Activated naive CD4-positive, alpha-beta T cell treated with anti-CD3 and anti-CD28 coated beads, Interleukin-2, amount 50 U/mL, for 24 hours (primary cell): Measurements from ENCODE around the gene IFT74.

Experiments
- H3K27ac Mint-ChIP-seq: one replicate; pipeline ENCODE4 v1.8.0; 2021; ENCODE audit warnings: mild to moderate bottlenecking, mixed read lengths
- H3K27me3 Mint-ChIP-seq: one replicate; pipeline ENCODE4 v1.8.0; 2021; ENCODE audit warnings: mixed read lengths
- H3K36me3 Mint-ChIP-seq: one replicate; pipeline ENCODE4 v1.8.0; 2021; ENCODE audit warnings: mixed read lengths
- H3K4me1 Mint-ChIP-seq: one replicate; pipeline ENCODE4 v1.8.0; 2021; ENCODE audit warnings: mixed read lengths
- H3K4me3 Mint-ChIP-seq: one replicate; pipeline ENCODE4 v1.8.0; 2021; ENCODE audit warnings: mild to moderate bottlenecking, mixed read lengths
- H3K9me3 Mint-ChIP-seq: one replicate; pipeline ENCODE4 v1.8.0; 2021; ENCODE audit warnings: mixed read lengths

Gene IFT74

DNA sequence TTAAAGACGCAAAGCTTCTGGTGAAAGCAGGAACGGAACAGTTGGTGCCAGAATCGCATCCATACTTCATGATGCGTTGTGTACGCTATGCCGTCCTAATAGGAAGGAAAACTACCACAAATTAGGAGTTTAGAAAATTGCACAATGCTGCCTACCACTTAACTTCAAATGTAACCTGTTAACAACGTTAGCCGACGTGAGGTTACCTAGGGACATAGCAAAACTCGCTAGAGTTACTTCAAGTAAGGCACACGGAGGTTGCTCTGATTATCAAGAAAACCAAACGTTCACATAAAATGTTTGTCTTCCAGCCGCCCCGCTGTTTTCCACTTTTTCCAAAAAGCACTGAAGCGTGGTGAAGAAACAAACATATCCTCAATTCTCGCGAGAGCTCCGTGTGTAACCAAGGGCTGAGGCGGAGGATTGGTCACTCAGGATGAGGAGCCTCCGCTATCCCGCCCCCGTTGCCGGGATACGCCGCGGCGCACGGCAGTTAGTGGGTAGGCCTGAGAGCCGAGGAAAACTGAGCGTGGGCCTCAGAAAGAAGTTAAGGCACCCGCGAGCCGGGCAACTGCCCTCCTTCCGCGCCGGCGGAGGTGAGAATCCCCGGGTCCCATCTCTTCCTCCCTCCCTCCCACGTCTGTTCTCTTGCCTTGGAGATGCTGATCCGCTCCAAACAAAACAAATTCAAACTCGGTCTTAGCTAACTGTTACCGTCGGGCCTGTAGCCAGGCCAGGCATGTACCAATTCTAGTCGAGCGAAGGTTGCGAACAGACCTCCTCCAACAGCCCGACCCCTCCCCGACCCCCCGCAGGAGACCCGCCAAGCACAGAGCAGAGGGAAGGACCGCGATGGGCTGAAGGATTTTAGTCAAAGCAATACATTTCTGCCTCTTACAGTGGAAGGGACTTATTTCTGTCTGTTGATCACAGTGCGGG lies at the start of gene IFT74:
TSS of gene IFT74 (plus strand) at position 492 of the 939 bp plus-strand sequence. CDS start 5,556 bp downstream, outside the sequence.
- Mint-ChIP-seq H3K27ac (peak within 1 kb of the TSS; percentile 93), H3K4me3 (peak within 1 kb of the TSS; percentile 95), H3K4me1 (peaks cover 44% of the 10 kb centered on the region), H3K36me3 (no peaks in the 10 kb centered on the region), H3K9me3 (no peaks in the 10 kb centered on the region), H3K27me3 (no peaks in the 10 kb centered on the region)

DNA sequence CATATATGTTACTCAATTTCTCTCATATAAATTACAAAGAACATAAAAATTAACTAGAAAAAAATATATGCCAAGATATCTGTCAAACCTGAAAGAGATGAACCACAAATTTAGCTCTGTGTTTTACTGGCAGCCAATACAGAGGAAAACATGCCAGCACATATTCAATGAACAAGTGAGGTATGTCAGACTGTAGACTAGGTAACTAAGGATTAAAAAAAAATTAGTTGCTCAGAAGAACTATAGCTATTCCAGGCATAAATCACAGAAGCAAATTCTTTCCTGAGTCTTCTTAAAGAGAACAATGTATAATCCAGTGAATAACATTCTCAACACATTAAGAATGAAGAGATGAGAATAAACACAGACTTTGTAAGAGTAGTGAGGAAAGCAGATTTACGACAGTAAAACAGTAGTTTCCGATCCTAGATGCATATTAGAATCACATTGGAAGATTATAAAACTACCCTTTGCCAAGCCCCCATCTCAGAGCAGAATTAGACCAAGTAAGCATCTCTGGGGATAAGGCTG lies 43.0 kb upstream of the IFT74 start:
- H3K27ac Mint-ChIP-seq: no peak overlapping the region
- no peak overlapping the region for H3K4me3 Mint-ChIP-seq
- peaks cover 20% of the 10 kb centered on the region for H3K36me3 Mint-ChIP-seq

DNA sequence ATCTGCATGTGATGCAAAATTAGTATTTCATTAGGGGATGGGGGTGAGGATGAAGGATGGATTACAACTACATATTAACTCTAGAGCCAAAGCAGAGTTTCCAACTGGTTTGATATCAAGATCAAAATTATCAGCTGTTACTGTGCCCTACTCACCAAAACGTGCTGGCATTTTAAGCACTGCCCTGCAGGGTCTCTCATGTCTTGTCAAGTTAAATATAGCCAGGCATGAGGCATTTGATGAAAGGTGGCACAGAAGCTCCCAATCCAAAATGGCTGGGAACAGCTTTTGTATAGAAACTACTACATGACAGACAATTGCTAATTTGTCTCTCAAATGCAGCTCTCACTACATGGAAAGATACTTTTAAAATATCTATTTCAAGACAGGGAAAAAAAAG lies 36.5 kb upstream of the IFT74 start:
- no peaks in the 10 kb centered on the region for H3K9me3 Mint-ChIP-seq
- H3K36me3 Mint-ChIP-seq: peaks cover 40% of the 10 kb centered on the region
- H3K4me3 Mint-ChIP-seq: no peak overlapping the region
- H3K4me1 Mint-ChIP-seq: no peaks in the 10 kb centered on the region
- H3K27ac Mint-ChIP-seq: no peak overlapping the region
- H3K27me3 Mint-ChIP-seq: no peaks in the 10 kb centered on the region

More for the DNA sequence above, 43.0 kb upstream of the IFT74 start:
- Mint-ChIP-seq H3K9me3 (no peaks in the 10 kb centered on the region), H3K27me3 (no peaks in the 10 kb centered on the region), H3K4me1 (no peaks in the 10 kb centered on the region)

DNA sequence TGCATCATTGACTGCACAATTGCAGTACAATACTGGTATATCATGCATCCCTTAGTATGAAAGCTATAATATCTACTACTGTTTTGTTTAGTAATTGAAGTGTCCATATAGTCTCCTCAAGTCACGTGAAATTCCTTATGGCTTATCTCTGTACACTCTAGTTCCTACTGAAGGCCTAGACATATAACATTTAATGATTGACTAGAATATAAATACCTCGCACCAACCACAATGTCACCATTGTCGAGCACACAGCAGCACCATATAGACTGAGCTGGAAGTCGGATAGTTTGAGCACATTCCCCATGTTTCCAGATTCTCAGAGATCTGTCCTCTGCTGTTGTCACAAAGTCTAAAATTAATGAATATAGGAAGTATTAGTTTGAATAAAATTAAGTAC lies 30.6 kb upstream of the IFT74 start:
- peaks cover 30% of the 10 kb centered on the region for H3K36me3 Mint-ChIP-seq
- H3K27ac Mint-ChIP-seq: no peak overlapping the region
- peaks cover 4% of the 10 kb centered on the region for H3K4me1 Mint-ChIP-seq
- no peaks in the 10 kb centered on the region for H3K9me3 Mint-ChIP-seq
- no peak overlapping the region for H3K4me3 Mint-ChIP-seq
- no peaks in the 10 kb centered on the region for H3K27me3 Mint-ChIP-seq

DNA sequence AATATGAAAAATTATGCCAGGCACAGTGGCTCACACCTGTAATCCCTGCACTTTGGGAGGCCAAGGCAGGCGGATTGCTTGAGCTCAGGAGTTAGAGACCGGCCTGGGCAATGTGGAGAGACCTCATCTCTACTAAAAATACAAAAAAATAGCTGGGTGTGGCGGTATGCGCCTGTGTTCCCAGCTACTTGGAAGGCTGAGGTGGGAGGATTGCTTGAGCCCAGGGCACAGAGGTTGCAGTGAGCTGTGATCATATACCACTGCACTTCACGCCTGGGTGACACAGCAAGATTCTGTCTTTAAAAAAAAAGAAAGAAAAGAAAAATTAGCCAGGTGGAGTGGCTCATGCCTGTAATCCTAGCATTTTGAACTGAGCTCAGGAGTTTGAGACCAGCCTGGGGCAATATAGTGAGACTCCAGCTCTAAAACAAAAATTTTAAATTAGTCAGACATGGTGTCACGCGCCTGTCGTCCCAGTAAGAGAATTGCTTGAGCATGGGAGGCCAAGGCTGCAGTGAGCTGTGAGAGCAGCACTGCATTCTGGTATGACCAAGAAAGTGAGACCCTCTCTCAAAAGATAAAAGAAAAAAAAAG lies 27.2 kb upstream of the IFT74 start:
- Mint-ChIP-seq H3K36me3 (peaks cover 24% of the 10 kb centered on the region), H3K9me3 (no peaks in the 10 kb centered on the region), H3K4me3 (no peak overlapping the region), H3K27me3 (no peaks in the 10 kb centered on the region), H3K27ac (no peak overlapping the region), H3K4me1 (peaks cover 4% of the 10 kb centered on the region)

DNA sequence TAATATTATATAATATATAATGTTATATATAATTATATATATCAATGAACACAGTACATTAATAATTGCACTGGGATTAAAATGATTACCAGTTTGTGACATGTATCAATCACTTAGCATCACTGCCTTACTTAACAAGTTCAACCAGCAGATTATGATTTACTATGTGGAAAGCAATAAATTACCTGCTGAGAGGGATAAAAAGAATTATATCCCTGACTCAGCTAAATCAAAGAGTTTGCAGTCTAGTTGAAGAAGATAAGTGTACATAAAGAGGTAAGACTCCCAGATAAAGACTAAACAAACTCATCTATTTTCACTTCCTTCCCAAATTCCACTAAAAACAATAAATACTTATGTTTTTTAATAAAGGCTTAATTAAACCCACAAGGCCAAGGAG lies 20.4 kb upstream of the IFT74 start:
- Mint-ChIP-seq H3K4me3 (no peak overlapping the region), H3K27me3 (no peaks in the 10 kb centered on the region), H3K4me1 (peaks cover 55% of the 10 kb centered on the region), H3K27ac (no peak overlapping the region), H3K36me3 (peaks cover 19% of the 10 kb centered on the region), H3K9me3 (peaks cover 8% of the 10 kb centered on the region)

DNA sequence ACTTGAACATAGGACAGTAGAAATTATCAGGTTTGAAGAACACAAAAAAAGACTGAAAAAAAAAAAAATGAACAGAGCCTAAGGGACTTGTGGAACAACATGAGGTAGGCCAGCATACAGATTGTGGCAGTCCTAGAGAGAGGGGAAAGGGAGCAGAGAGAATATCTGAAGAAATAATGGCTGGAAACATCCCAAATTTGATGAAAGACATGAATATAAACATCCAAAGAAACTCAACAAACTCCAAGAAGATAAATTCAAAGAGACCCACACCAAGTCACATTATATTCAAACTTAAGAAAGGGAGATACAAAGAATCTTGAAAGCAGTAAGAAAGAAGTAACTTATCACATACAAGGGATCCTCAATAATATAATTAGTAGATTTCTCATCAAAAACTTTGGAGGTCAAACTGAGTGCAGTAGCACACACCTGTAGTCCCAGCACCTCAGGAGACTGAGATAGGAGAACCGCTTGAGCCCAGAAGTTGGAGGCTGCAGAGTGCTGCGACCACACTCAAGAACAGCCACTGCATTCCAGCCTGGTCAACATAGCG lies 18.3 kb upstream of the IFT74 start:
- peak overlapping the region; percentile 40 for H3K4me3 Mint-ChIP-seq
- peaks cover 8% of the 10 kb centered on the region for H3K9me3 Mint-ChIP-seq
- no peak overlapping the region for H3K27ac Mint-ChIP-seq
- no peaks in the 10 kb centered on the region for H3K27me3 Mint-ChIP-seq
- H3K4me1 Mint-ChIP-seq: peaks cover 76% of the 10 kb centered on the region
- peaks cover 21% of the 10 kb centered on the region for H3K36me3 Mint-ChIP-seq

DNA sequence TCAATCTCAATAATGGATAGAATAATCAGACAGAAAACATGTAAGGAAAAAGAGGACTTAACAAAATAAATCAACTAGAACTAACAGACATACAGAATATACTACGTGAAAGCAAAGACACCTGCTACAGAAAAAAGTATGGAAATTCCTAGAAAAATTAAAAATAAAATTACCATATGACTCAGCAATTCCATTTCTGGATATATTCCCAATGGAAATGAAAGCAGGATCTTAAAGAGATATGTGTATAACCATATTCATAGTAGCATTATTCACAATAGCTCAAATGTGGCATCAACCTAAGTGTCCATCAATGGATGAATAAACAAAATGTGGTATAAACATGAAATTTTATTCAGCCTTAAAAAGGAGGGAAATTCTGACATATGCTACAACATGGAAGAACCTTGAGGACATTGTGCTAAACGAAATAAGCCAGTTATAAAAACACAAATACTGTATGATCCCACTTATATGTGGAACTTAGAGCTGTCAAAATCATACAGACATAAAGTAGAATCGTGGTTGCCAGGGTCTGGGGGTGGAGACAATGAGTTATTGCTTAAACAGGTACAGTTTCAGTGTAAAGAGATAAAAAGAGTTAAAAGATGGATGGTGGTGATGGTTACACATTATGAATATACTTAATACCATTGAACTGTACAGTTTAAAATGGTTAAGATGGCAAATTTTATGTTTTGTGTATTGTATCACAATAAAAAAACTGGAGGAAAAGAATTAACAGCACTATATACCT lies 16.1 kb upstream of the IFT74 start:
- peaks cover 8% of the 10 kb centered on the region for H3K9me3 Mint-ChIP-seq
- H3K27me3 Mint-ChIP-seq: no peaks in the 10 kb centered on the region
- H3K36me3 Mint-ChIP-seq: peaks cover 19% of the 10 kb centered on the region
- peak overlapping the region; percentile 42 for H3K4me3 Mint-ChIP-seq
- H3K4me1 Mint-ChIP-seq: peaks cover 91% of the 10 kb centered on the region
- H3K27ac Mint-ChIP-seq: peak overlapping the region; percentile 18

DNA sequence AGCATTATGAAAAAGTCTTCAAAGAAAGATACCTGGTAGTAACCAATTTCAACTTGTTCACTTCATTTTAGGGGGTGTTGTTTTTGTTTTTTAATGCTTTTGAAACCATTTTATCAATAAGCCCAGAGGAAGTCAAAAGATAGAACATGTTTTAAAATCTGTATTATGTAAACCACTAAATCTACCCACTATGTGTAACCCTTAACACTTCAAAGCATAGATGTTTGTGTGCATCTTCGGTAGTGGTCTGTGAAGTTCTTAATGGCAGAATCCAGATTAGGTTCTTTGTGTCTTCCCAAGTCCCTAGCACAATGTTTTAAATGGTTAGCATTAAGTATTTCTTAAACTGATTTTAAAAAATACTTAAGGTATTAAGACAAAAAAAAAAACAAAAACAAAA lies 15.4 kb upstream of the IFT74 start:
- peak overlapping the region; percentile 18 for H3K27ac Mint-ChIP-seq
- peak overlapping the region; percentile 42 for H3K4me3 Mint-ChIP-seq
- H3K36me3 Mint-ChIP-seq: peaks cover 19% of the 10 kb centered on the region
- H3K4me1 Mint-ChIP-seq: peaks cover 91% of the 10 kb centered on the region
- H3K9me3 Mint-ChIP-seq: peaks cover 8% of the 10 kb centered on the region
- H3K27me3 Mint-ChIP-seq: no peaks in the 10 kb centered on the region

DNA sequence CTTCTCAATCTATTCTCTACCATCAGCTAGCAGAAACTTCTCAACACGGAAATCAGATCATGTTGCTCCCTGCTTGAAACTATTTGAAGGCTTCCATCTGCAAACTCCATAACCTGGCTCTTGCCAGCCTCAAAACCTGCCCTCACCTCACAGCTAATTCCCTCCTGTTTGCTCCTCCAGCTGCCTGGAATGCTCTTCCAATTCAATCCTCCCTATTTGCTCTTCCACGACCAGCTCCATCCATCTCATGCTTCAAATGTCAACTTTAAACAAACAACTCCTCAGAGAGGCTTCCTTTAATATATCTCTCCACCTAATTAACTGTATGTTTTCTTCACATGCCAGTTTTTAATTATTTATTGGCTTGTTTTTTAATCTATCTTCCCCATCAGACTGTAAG lies 10.6 kb upstream of the IFT74 start:
- Mint-ChIP-seq H3K4me1 (peaks cover 66% of the 10 kb centered on the region), H3K9me3 (no peaks in the 10 kb centered on the region), H3K36me3 (peaks cover 6% of the 10 kb centered on the region), H3K27ac (no peak overlapping the region), H3K4me3 (peak overlapping the region; percentile 97), H3K27me3 (no peaks in the 10 kb centered on the region)

DNA sequence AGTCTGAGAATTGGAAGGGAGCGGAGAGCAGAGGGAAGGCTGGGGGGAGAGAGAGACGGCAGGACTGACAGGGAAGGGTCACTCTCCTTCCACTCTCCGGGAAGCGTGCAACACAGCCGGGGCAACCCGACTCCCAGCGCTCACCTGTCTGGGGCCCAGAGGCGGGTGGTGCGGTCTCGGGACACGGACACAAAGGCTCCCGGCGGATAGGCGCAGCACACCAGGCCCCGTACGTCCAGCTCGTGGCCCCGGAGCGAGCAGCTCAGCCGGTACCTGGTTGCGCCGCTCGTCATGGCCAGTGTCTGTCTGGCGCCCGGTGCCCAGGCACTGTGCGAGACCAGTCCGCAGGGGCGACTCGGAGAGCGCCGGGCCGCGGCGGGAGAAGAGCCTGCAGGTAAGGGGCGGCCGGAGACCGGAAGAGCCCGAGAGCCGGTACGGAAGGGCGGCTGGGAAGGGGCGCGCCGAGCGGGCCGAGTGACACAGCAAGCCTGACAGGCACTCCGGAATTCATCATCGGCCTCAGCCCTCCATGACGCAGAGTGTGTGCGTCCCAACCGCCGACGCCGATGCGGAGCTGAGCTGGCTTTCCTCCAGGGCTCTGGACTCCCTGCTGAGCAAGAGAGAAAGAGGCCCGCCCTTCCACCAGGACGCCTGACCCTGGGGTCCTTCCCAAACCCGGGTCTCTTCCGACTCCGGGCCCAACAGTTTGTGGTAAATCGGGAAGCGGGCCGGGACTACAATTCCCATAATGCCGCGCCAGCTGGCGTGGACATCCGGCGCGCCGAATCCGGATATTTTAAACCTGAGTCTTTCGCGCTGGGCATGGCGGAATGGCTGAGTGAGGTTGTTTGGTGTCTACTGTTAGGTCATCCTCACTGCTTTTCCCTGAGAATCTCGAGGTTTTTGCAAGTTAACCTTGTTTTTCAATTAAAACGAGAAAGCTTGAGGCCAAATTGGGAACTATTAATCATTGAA lies 9.2 kb upstream of the IFT74 start, which contains the start of gene PLAA:
TSS of gene PLAA (minus strand) at position 490 of the 975 bp plus-strand sequence. CDS start at position 293, 197 bp downstream.
- H3K27me3 Mint-ChIP-seq: no peaks in the 10 kb centered on the region
- H3K4me1 Mint-ChIP-seq: peaks cover 52% of the 10 kb centered on the region
- no peaks in the 10 kb centered on the region for H3K9me3 Mint-ChIP-seq
- H3K4me3 Mint-ChIP-seq: peak within 1 kb of the TSS; percentile 97
- peak within 1 kb of the TSS; percentile 99 for H3K27ac Mint-ChIP-seq
- H3K36me3 Mint-ChIP-seq: peaks cover 3% of the 10 kb centered on the region

DNA sequence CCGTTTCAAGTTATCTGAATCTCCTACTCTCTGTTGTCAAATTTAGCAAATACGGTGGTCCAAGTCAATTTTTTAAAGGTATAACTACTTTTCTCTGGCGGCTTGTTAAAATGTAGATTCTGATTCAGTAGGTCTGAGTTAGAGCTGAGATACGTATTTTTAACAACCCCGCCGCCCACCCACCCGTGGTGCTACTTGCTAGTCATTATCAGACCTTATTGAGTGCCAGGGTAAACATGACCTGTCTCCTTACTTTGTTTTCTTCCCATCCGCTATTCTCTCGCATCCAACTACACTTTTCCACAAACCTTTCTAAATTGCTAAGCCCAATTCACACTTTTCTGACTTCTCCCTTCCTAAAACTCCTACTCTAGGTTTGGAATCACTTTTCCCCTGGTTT lies 8.5 kb upstream of the IFT74 start:
- no peaks in the 10 kb centered on the region for H3K27me3 Mint-ChIP-seq
- no peaks in the 10 kb centered on the region for H3K36me3 Mint-ChIP-seq
- peak overlapping the region; percentile 99 for H3K27ac Mint-ChIP-seq
- H3K9me3 Mint-ChIP-seq: no peaks in the 10 kb centered on the region
- H3K4me3 Mint-ChIP-seq: peak overlapping the region; percentile 97
- peaks cover 45% of the 10 kb centered on the region for H3K4me1 Mint-ChIP-seq

DNA sequence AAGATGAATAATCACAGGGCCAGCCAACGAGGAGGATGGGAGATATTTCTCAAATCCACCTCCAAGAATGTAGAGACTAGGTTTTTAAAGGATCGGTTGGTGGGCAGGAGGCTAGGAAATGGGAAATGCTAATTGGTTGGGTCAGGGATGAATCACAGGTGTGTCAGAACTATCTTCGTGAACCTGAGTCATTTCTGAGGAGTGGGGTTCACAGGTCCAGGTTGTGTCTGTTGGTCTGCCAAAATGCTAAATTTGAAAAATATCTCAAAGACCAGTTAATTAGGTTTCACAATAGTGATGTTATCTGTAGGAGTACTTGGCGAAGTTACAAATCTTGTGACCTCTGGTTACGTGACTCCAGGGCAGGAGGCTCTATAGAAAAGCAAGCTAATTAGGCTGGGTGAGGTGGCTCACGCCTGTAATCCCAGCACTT lies 6.6 kb upstream of the IFT74 start:
- H3K4me3 Mint-ChIP-seq: no peak overlapping the region

DNA sequence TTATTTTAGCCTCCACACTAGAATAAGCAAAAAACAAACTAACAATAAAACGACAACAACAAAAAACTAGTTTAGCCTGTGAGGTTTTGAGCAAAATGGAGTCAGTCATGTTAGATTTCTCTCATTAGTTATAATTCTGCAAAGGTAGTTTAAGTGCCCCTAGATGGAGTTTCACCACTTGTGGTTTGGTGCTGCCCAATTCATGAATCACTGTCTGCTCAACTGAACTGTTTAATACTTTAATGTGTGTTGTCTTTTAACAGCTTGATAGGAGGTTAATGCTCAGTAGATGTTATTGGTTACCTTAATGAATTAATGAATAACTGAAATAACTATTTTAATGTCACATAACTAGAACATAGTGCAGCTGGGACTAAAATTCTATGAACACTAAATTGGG lies 5.7 kb upstream of the IFT74 start:
- H3K36me3 Mint-ChIP-seq: no peaks in the 10 kb centered on the region
- no peak overlapping the region for H3K27ac Mint-ChIP-seq
- peaks cover 35% of the 10 kb centered on the region for H3K4me1 Mint-ChIP-seq
- H3K9me3 Mint-ChIP-seq: no peaks in the 10 kb centered on the region
- H3K4me3 Mint-ChIP-seq: no peak overlapping the region
- no peaks in the 10 kb centered on the region for H3K27me3 Mint-ChIP-seq

More for the DNA sequence above, 6.6 kb upstream of the IFT74 start:
- H3K9me3 Mint-ChIP-seq: no peaks in the 10 kb centered on the region
- H3K4me1 Mint-ChIP-seq: peaks cover 34% of the 10 kb centered on the region
- no peaks in the 10 kb centered on the region for H3K36me3 Mint-ChIP-seq
- H3K27ac Mint-ChIP-seq: no peak overlapping the region
- no peaks in the 10 kb centered on the region for H3K27me3 Mint-ChIP-seq
